ENCODE data around the gene RNF141. TPM values are rescaled to one million over a fixed set of nuclear protein-coding genes. Genes with fewer than 3 reads are reported as not detected.

Gene RNF141
- total and polyA plus RNA-seq, 10 of the 15 experiments (the other 5 are each of a cell fraction or from before 2014, with no cell fraction given) = 7.6 to 36.8 (median 13.6) TPM

- TF ChIP-seq RELB (IDR thresholded peaks at IDR 0.05; ENCODE audit: low read depth) (no peak), YY1 (IDR thresholded peaks at IDR 0.05; ENCODE audit: low read depth, low read length) (no peak), BACH1 (IDR thresholded peaks at IDR 0.05; ENCODE audit: borderline replicate concordance) (no peak), TBL1XR1 (IDR thresholded peaks at IDR 0.05; ENCODE audit: low read depth, low read length) (no peak), NR2C2 (IDR thresholded peaks at IDR 0.05; ENCODE audit: borderline replicate concordance, control insufficient read depth, insufficient read length, low read depth) (no peak), JUND (IDR thresholded peaks at IDR 0.05; ENCODE audit: low read depth, low read length) (no peak), RB1 (IDR thresholded peaks at IDR 0.05; ENCODE audit: borderline replicate concordance) (no peak)
Observed at GRCh38 chr11:10502065-10502680, 38.8 kb downstream of the RNF141 start (continued).

- Histone ChIP-seq H3K27me3 (replicated peaks in 1 of 2; ENCODE audit: control insufficient read depth in 2 of 2, insufficient read depth in 2 of 2, low read length in 1 of 2) (no peaks in the 10 kb centered on the region), H3K4me3 (no peak overlapping the region), H3K27ac (ENCODE audit: control insufficient read depth, insufficient read depth) (no peak overlapping the region), H3K9me3 (replicated peaks; ENCODE audit: control insufficient read depth, insufficient read depth, low read length) (no peaks in the 10 kb centered on the region), H3K9ac (ENCODE audit: control insufficient read depth, insufficient read depth, low read length) (no peak overlapping the region), H3K36me3 (ENCODE audit: control insufficient read depth in 2 of 2, insufficient read depth in 2 of 2, low read length in 1 of 2) (peaks cover 2 to 10% of the 10 kb centered on the region in 2 experiments; a peak in 3 of 4 replicates), H3K79me2 (ENCODE audit: control insufficient read depth, insufficient read depth, low read length) (no peaks in the 10 kb centered on the region), H3K4me1 (ENCODE audit: control insufficient read depth, insufficient read depth, low read length) (no peaks in the 10 kb centered on the region), H2AFZ (ENCODE audit: control insufficient read depth, low read depth, low read length) (no peak overlapping the region), H3K4me2 (ENCODE audit: control insufficient read depth, insufficient read depth) (no peak overlapping the region), H4K20me1 (ENCODE audit: control insufficient read depth, insufficient read depth) (no peaks in the 10 kb centered on the region)
- intact Hi-C loops (cut with micrococcal nuclease; ENCODE audit: unreplicated experiment) (no loop called here), in situ Hi-C loops (cut with MboI) (no loop called here)
- POLR2A ChIA-PET = no interaction called here
- DNase-seq (ENCODE audit: low read depth, low spot score) (no peak), FAIRE-seq (no peak), ATAC-seq (no peak)
- CTCF ChIA-PET = no interaction called here
- SMC1A ChIA-PET (ENCODE audit: uncharacterized antibody, unreplicated experiment) = no interaction called here
- RAD21 ChIA-PET (ENCODE audit: unreplicated experiment) = interaction anchor here (0.6 kb wide), 1 partner anchor 39 kb away, joined by 3 read pairs; no protein-coding TSS in a partner anchor
- WGBS (ENCODE audit: insufficient coverage, insufficient replicate concordance, low lambda C conversion rate, missing lambda C conversion rate) = 87% methylated on average over 20 of the region's 20 CpGs
- BruUV-seq (replicated peaks) = no TSS peak
- no peak for TF ChIP-seq SMAD5 (IDR thresholded peaks at IDR 0.05; ENCODE audit: low read depth)
- TF ChIP-seq RCOR1 (conservative IDR thresholded peaks at IDR 0.05; ENCODE audit: low read depth, low read length) = no peak
- no peak for TF ChIP-seq PKNOX1 (IDR thresholded peaks at IDR 0.05)
- TF ChIP-seq YY1 (IDR thresholded peaks at IDR 0.05; ENCODE audit: low read depth, low read length) = no peak
- TF ChIP-seq CHD4 (IDR thresholded peaks at IDR 0.05) = no peak
- no peak for TF ChIP-seq TCF12 (IDR thresholded peaks at IDR 0.05; ENCODE audit: low read depth, low read length)
- TF ChIP-seq HSF1 (IDR thresholded peaks at IDR 0.05; ENCODE audit: low read depth, low read length) = no peak
- TF ChIP-seq IRF3 (IDR thresholded peaks at IDR 0.05) = no peak
- no peak for TF ChIP-seq KAT2A (conservative IDR thresholded peaks at IDR 0.05; ENCODE audit: control insufficient read depth, low read depth, low read length)
Observed at GRCh38 chr11:10500757-10501684, 40.0 kb downstream of the RNF141 start.

Data from GM12878 (cell line).